H9 (cell line): ENCODE data around the gene MPC1. TPM values are rescaled to one million over a fixed set of nuclear protein-coding genes. Genes with fewer than 3 reads are reported as not detected.

Experiments used
- DNase-seq: peaks from one replicate; pipeline ENCODE4 v3.0.0-alpha.2; 2017
- H2AFZ ChIP-seq: one replicate; pipeline ENCODE4 v1.6.1; 2013; ENCODE audit warnings: mild to moderate bottlenecking, low read length, control low read depth, moderate library complexity
- H2AK5ac ChIP-seq: 2 replicates; pipeline ENCODE4 v1.6.1; 2013; ENCODE audit warnings: low read length, control low read depth, mixed read lengths; ENCODE audit not compliant: insufficient read length
- H2BK120ac ChIP-seq: one replicate; pipeline ENCODE4 v1.6.1; 2013; ENCODE audit warnings: low read depth, mild to moderate bottlenecking, low read length, control low read depth, inconsistent platforms; ENCODE audit not compliant: poor library complexity, severe bottlenecking
- H2BK12ac ChIP-seq: 2 replicates; pipeline ENCODE4 v1.6.1; 2013; ENCODE audit warnings: low read length, control low read depth, mixed read lengths, low read depth; ENCODE audit not compliant: insufficient read length
- H2BK15ac ChIP-seq: 2 replicates; pipeline ENCODE4 v1.6.1; 2013; ENCODE audit warnings: low read depth, low read length, control low read depth
- H2BK20ac ChIP-seq: one replicate; pipeline ENCODE4 v1.6.1; 2013; ENCODE audit warnings: low read depth, mild to moderate bottlenecking, low read length, control low read depth, inconsistent platforms; ENCODE audit not compliant: poor library complexity, severe bottlenecking
- H2BK5ac ChIP-seq: 2 replicates; pipeline ENCODE4 v1.6.1; 2013; ENCODE audit warnings: low read length, control low read depth, mixed read lengths; ENCODE audit not compliant: insufficient read length
- H3K14ac ChIP-seq: 2 replicates; pipeline ENCODE4 v1.6.1; 2013; ENCODE audit warnings: low read length, control low read depth; ENCODE audit not compliant: insufficient read depth
- H3K18ac ChIP-seq: 2 replicates; pipeline ENCODE4 v1.6.1; 2013; ENCODE audit warnings: low read depth, mild to moderate bottlenecking, mixed read lengths, low read length, control low read depth; ENCODE audit not compliant: insufficient read length
- H3K23ac ChIP-seq: 2 replicates; pipeline ENCODE4 v1.6.1; 2013; ENCODE audit warnings: low read length, control low read depth, mixed read lengths, low read depth; ENCODE audit not compliant: insufficient read length
- H3K23me2 ChIP-seq: 2 replicates; pipeline ENCODE4 v1.6.1; 2013; ENCODE audit warnings: low read depth, mild to moderate bottlenecking, mixed read lengths, low read length, control low read depth; ENCODE audit not compliant: insufficient read length, poor library complexity, severe bottlenecking
- H3K27ac ChIP-seq: 2 replicates; pipeline ENCODE4 v1.5.1; 2013; ENCODE audit warnings: low read length, control low read depth, mixed read lengths, low read depth; ENCODE audit not compliant: insufficient read length
- H3K27me3 ChIP-seq: 2 replicates; pipeline ENCODE4 v1.6.1; 2013; ENCODE audit warnings: low read length, control low read depth, inconsistent platforms; ENCODE audit not compliant: insufficient read depth
- H3K4ac ChIP-seq: 2 replicates; pipeline ENCODE4 v1.6.1; 2013; ENCODE audit warnings: low read depth, mild to moderate bottlenecking, control low read depth, inconsistent platforms, low read length, moderate library complexity
- H3K4me1 ChIP-seq: 2 replicates; pipeline ENCODE4 v1.6.1; 2013; ENCODE audit warnings: low read length, control low read depth, inconsistent platforms; ENCODE audit not compliant: insufficient read depth
- H3K4me2 ChIP-seq: 2 replicates; pipeline ENCODE4 v1.6.1; 2013; ENCODE audit warnings: low read length, control low read depth, mixed read lengths; ENCODE audit not compliant: insufficient read length, insufficient read depth
- H3K56ac ChIP-seq: 2 replicates; pipeline ENCODE4 v1.6.1; 2013; ENCODE audit warnings: low read depth, mild to moderate bottlenecking, mixed read lengths, low read length, control low read depth; ENCODE audit not compliant: insufficient read length
- H3K79me1 ChIP-seq: 2 replicates; pipeline ENCODE4 v1.6.1; 2013; ENCODE audit warnings: low read depth, mild to moderate bottlenecking, moderate library complexity, low read length, control low read depth, inconsistent platforms; ENCODE audit not compliant: insufficient read depth, poor library complexity, severe bottlenecking
- H3K79me2 ChIP-seq: 2 replicates; pipeline ENCODE4 v1.6.1; 2013; ENCODE audit warnings: low read length, control low read depth, inconsistent platforms; ENCODE audit not compliant: insufficient read depth
- H3K9ac ChIP-seq: 2 replicates; pipeline ENCODE4 v1.6.1; 2013; ENCODE audit warnings: low read length, control low read depth, mixed read lengths; ENCODE audit not compliant: insufficient read length; ENCODE audit errors: extremely low read depth
- H3K9me3 ChIP-seq: one replicate; pipeline ENCODE4 v1.6.1; 2013; ENCODE audit warnings: low read depth, low read length, inconsistent platforms; ENCODE audit not compliant: control insufficient read depth
- H3T11ph ChIP-seq: one replicate; pipeline ENCODE4 v1.6.1; 2013; ENCODE audit warnings: mild to moderate bottlenecking, low read length, control low read depth, inconsistent platforms
- H4K20me1 ChIP-seq: one replicate; pipeline ENCODE4 v1.6.1; 2013; ENCODE audit not compliant: control insufficient read depth, insufficient read length, insufficient read depth
- H4K5ac ChIP-seq: 2 replicates; pipeline ENCODE4 v1.6.1; 2013; ENCODE audit warnings: low read depth, mild to moderate bottlenecking, mixed read lengths, low read length, control low read depth; ENCODE audit not compliant: insufficient read length
- H4K8ac ChIP-seq: replicated peaks from 2 replicates; pipeline ENCODE4 v1.6.1; 2013; ENCODE audit warnings: low read length, control low read depth, mixed read lengths, low read depth; ENCODE audit not compliant: insufficient read length
- H4K91ac ChIP-seq: 2 replicates; pipeline ENCODE4 v1.6.1; 2013; ENCODE audit warnings: low read depth, mild to moderate bottlenecking, moderate library complexity, mixed read lengths, low read length, control low read depth; ENCODE audit not compliant: insufficient read length
- H3K27ac Mint-ChIP-seq, 3 experiments: 2 replicates in 2 of 3; 3 replicates in 1 of 3; pipeline ENCODE4 v1.8.0; 2020 to 2021; ENCODE audit warnings: mixed read lengths in 3 of 3, mild to moderate bottlenecking in 1 of 3, moderate library complexity in 1 of 3
- H3K27me3 Mint-ChIP-seq: 2 replicates; pipeline ENCODE4 v1.8.0; 2021; ENCODE audit warnings: low read depth, mild to moderate bottlenecking, moderate library complexity, mixed read lengths
- H3K36me3 Mint-ChIP-seq, 3 experiments: 2 replicates in 2 of 3; 3 replicates in 1 of 3; pipeline ENCODE4 v1.8.0; 2020 to 2021; ENCODE audit warnings: low read depth in 3 of 3, mixed read lengths in 3 of 3; ENCODE audit not compliant: insufficient read depth in 1 of 3
- H3K4me1 Mint-ChIP-seq, 2 experiments: 2 replicates each; pipeline ENCODE4 v1.8.0; 2020; ENCODE audit warnings: mixed read lengths in 2 of 2
- H3K4me3 Mint-ChIP-seq, 2 experiments: 2 replicates in 1 of 2; 3 replicates in 1 of 2; pipeline ENCODE4 v1.8.0; 2020 to 2021; ENCODE audit warnings: mild to moderate bottlenecking in 2 of 2, mixed read lengths in 2 of 2, moderate library complexity in 1 of 2
- H3K9me3 Mint-ChIP-seq, 2 experiments: 2 replicates in 1 of 2; 3 replicates in 1 of 2; pipeline ENCODE4 v1.8.0; 2020; ENCODE audit warnings: mild to moderate bottlenecking in 2 of 2, mixed read lengths in 2 of 2, moderate library complexity in 1 of 2
- CTCF ChIP-seq: fragments of 200-600 bp; sonication (generic); conservative IDR thresholded peaks from 3 replicates; pipeline ENCODE4 v1.8.0; 2021; ENCODE audit warnings: antibody characterized with exemption, mild to moderate bottlenecking
- total RNA-seq: library from RNA; stranded (reverse); gene quantifications from 2 replicates; pipeline ENCODE4 v1.2.1, GENCODE V29; 2021

MPC1 gene
- total RNA-seq, 1 experiment from 2014 or later, result 10.0 TPM

- H3K4ac ChIP-seq, result no peak overlapping the region
- no peak overlapping the region for H2BK20ac ChIP-seq
- no peaks in the 10 kb centered on the region for H3K79me1 ChIP-seq
- no peak overlapping the region for H4K8ac ChIP-seq
- no peak overlapping the region for H3K18ac ChIP-seq
- H2BK12ac ChIP-seq, result no peak overlapping the region
- H2BK15ac ChIP-seq, result no peak overlapping the region
- TF ChIP-seq CTCF, result no peak
- H3K23me2 ChIP-seq, result peaks cover 3% of the 10 kb centered on the region
- H2AK5ac ChIP-seq, result no peak overlapping the region
- no peak overlapping the region for H3T11ph ChIP-seq
- H2BK120ac ChIP-seq, result no peak overlapping the region
- no peaks in the 10 kb centered on the region for H4K20me1 ChIP-seq
- no peak overlapping the region for H4K5ac ChIP-seq
- no peak overlapping the region for H3K9ac ChIP-seq
- DNase-seq, result no peak
- Mint-ChIP-seq H3K9me3 (peaks cover 8 to 11% of the 10 kb centered on the region in 2 experiments), H3K4me1 (peaks cover 13 to 14% of the 10 kb centered on the region in 2 experiments), H3K27ac (peak overlapping the region in 1 of 3 experiments; percentile 6; a peak in 1 of 7 replicates), H3K4me3 (no peak overlapping the region), H3K36me3 (peaks cover 0 to 1% (median 0%) of the 10 kb centered on the region in 3 experiments; a peak in 1 of 7 replicates), H3K27me3 (peaks cover 1% of the 10 kb centered on the region; the same call in 1 of the 2 replicates)
- H3K27me3 ChIP-seq, result no peaks in the 10 kb centered on the region
- H3K23ac ChIP-seq, result no peak overlapping the region
- H3K79me2 ChIP-seq, result peaks cover under 1% of the 10 kb centered on the region; the same call in 1 of the 2 replicates
- H3K4me1 ChIP-seq, result peaks cover 5% of the 10 kb centered on the region; the same call in 1 of the 2 replicates
- no peak overlapping the region for H4K91ac ChIP-seq
- no peak overlapping the region for H3K56ac ChIP-seq
- H3K4me2 ChIP-seq, result no peak overlapping the region
- no peak overlapping the region for H3K27ac ChIP-seq
- H3K14ac ChIP-seq, result no peak overlapping the region
- H2BK5ac ChIP-seq, result no peak overlapping the region
- no peak overlapping the region for H2AFZ ChIP-seq
- H3K9me3 ChIP-seq, result no peaks in the 10 kb centered on the region
Measured at GRCh38 chr6:166346965-166347364, 35.8 kb downstream of the MPC1 start.
